Fibroblast of lung (primary cell): ENCODE data around the gene GSC2. TPM values are rescaled to one million over a fixed set of nuclear protein-coding genes. Genes with fewer than 3 reads are reported as not detected.

ENCODE experiments used
- DNase-seq, 2 donors: peaks; one replicate each; pipeline versions ENCODE4 v3.0.0 to v3.0.0-alpha.2; 2010; ENCODE audit warnings: low read depth in 2 of 2
- H2AFZ ChIP-seq: 2 replicates; pipeline ENCODE4 v1.5.1; 2012; ENCODE audit warnings: low read length, control low read depth, inconsistent platforms
- H3K27ac ChIP-seq: 2 replicates; pipeline ENCODE4 v1.5.1; 2011; ENCODE audit warnings: low read length, control low read depth; ENCODE audit not compliant: insufficient read depth
- H3K27me3 ChIP-seq: 2 replicates; pipeline ENCODE4 v1.5.1; 2011; ENCODE audit warnings: mild to moderate bottlenecking, low read length; ENCODE audit not compliant: control insufficient read depth, insufficient read depth
- H3K36me3 ChIP-seq: 2 replicates; pipeline ENCODE4 v1.5.1; 2011; ENCODE audit warnings: low read length; ENCODE audit not compliant: control insufficient read depth, insufficient read depth
- H3K4me1 ChIP-seq: 2 replicates; pipeline ENCODE4 v1.5.1; 2011; ENCODE audit warnings: low read length; ENCODE audit not compliant: control insufficient read depth, insufficient read depth; ENCODE audit errors: extremely low read depth
- H3K4me2 ChIP-seq: 2 replicates; pipeline ENCODE4 v1.5.1; 2011; ENCODE audit warnings: low read length, control low read depth; ENCODE audit not compliant: insufficient read depth; ENCODE audit errors: extremely low read depth
- H3K4me3 ChIP-seq, 4 experiments: fragments of 200-600 bp in 1 of 4; sonication (generic) in 1 of 4; replicated peaks in 1 of 4; 2 replicates each; pipeline ENCODE4 v1.5.1; 2011 to 2016; ENCODE audit warnings: low read length in 4 of 4, low read depth in 3 of 4, mild to moderate bottlenecking in 3 of 4, control low read depth in 2 of 4, inconsistent platforms in 1 of 4, mixed read lengths in 1 of 4; ENCODE audit not compliant: insufficient read depth in 1 of 4; ENCODE audit errors: control extremely low read depth in 1 of 4
- H3K79me2 ChIP-seq: 2 replicates; pipeline ENCODE4 v1.5.1; 2012; ENCODE audit warnings: mild to moderate bottlenecking, low read length, inconsistent platforms; ENCODE audit not compliant: control insufficient read depth, insufficient read depth
- H3K9ac ChIP-seq: 2 replicates; pipeline ENCODE4 v1.5.1; 2011; ENCODE audit warnings: mild to moderate bottlenecking, low read length, control low read depth; ENCODE audit not compliant: insufficient read depth
- H3K9me3 ChIP-seq: 2 replicates; pipeline ENCODE4 v1.5.1; 2012; ENCODE audit warnings: low read depth, low read length; ENCODE audit not compliant: control insufficient read depth, insufficient read depth
- H4K20me1 ChIP-seq: 2 replicates; pipeline ENCODE4 v1.5.1; 2011; ENCODE audit warnings: low read length; ENCODE audit not compliant: control insufficient read depth, insufficient read depth; ENCODE audit errors: extremely low read depth
- EZH2 ChIP-seq: IDR thresholded peaks from 2 replicates; pipeline ENCODE4 v1.5.1; 2012; ENCODE audit warnings: low read length, control low read depth, mild to moderate bottlenecking; ENCODE audit errors: missing control alignments
- polyA plus RNA-seq, 2 donors: library from polyadenylated mRNA; depleted of rRNA in 1 of 2; stranded (reverse) in 1 of 2; unstranded in 1 of 2; fragments of >200 nt; gene quantifications; 2 replicates each; pipeline ENCODE4 v1.2.1, GENCODE V29; 2011 to 2012; ENCODE audit warnings: missing spikeins in 1 of 2
- total RNA-seq: library from RNA; depleted of rRNA; stranded (reverse); fragments of >200 nt; gene quantifications from 2 replicates; pipeline ENCODE4 v1.2.1, GENCODE V29; 2014
- TF ChIP-seq, protein P1 (sequence below), 2 donors: IDR thresholded peaks in 1 of 2; conservative IDR thresholded peaks in 1 of 2; 1 replicate in 1 of 2; 2 replicates in 1 of 2; pipeline ENCODE4 v1.5.1; 2011 to 2012; ENCODE audit warnings: low read length in 2 of 2, control low read depth in 1 of 2, inconsistent platforms in 1 of 2, low read depth in 1 of 2, mild to moderate bottlenecking in 1 of 2

Gene GSC2
- total and polyA plus RNA-seq, 2 donors (not counting 1 experiment from before 2014, with no cell fraction given): not detected

DNA sequence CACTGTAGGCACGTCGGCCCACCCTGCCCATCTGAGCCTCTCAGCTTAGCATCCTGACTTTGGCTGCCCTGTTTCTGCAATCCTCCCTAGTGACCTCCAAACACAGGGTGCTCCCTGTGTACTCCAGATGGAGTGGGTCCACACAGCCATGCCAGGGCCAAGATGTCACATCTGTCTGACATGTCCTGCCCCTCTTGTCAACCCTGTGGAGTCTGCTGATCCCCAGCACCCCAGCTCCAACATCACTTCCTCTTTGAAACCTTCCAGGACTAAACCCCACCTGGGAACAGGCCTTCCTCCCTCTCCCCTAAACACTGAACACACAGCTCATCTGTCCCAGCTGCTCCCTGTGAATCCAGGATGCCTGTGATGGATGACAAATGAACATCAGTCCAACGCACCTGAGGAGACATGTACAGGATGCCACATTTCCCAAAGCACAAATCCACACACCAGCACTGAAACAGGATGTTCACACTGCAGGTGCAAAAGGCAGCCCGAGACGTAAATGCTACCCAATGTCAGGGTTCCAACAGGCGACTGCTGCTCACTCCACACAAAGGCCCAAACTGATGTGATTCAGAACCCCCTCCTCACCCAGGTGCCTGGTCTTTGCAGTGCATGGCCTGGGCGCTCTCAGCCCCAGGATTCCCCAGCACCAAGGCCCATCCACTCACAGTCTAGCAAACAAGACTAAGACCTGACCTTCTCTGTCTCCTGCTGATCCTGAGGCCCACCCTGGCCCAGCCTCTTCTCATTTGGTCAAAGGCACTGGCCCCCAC lies 21.0 kb downstream of the GSC2 start:
- Histone ChIP-seq H3K36me3 (peaks cover 5% of the 10 kb centered on the region), H4K20me1 (no peaks in the 10 kb centered on the region), H3K79me2 (no peaks in the 10 kb centered on the region), H3K4me3 (no peak overlapping the region), H3K4me1 (no peaks in the 10 kb centered on the region), H3K27ac (no peak overlapping the region), H3K27me3 (no peaks in the 10 kb centered on the region), H3K4me2 (no peak overlapping the region), H2AFZ (no peak overlapping the region), H3K9ac (no peak overlapping the region), H3K9me3 (no peaks in the 10 kb centered on the region)
- no peak for TF ChIP-seq EZH2
- TF ChIP-seq, protein P1, sequence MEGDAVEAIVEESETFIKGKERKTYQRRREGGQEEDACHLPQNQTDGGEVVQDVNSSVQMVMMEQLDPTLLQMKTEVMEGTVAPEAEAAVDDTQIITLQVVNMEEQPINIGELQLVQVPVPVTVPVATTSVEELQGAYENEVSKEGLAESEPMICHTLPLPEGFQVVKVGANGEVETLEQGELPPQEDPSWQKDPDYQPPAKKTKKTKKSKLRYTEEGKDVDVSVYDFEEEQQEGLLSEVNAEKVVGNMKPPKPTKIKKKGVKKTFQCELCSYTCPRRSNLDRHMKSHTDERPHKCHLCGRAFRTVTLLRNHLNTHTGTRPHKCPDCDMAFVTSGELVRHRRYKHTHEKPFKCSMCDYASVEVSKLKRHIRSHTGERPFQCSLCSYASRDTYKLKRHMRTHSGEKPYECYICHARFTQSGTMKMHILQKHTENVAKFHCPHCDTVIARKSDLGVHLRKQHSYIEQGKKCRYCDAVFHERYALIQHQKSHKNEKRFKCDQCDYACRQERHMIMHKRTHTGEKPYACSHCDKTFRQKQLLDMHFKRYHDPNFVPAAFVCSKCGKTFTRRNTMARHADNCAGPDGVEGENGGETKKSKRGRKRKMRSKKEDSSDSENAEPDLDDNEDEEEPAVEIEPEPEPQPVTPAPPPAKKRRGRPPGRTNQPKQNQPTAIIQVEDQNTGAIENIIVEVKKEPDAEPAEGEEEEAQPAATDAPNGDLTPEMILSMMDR (conservative IDR thresholded peaks at IDR 0.05 in 1 of 2, IDR thresholded peaks at IDR 0.05 in 1 of 2; ENCODE audit: low read depth in 1 of 2, low read length in 2 of 2): no peak
- DNase-seq: no peak

DNA sequence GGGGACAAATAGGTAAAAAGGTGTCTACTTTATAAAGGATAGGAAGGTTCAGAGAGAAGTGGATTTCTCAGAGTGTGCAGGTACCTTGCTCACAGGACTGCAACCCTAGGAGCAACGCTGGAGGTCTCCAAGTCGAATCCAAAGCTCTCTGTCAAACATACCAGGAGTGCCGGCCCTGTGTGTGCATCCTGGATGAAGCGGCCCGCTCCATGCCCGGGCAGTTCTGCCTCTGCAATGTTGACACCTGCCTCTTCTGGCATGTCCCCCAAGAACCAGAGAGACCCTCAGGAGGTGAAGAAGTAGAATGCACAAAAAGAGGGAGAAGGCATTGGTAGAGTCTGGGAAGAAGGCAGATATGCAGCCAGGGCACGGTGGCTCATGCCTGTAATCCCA lies 22.1 kb downstream of the GSC2 start:
- H3K4me2 ChIP-seq: no peak overlapping the region
- H3K27me3 ChIP-seq: no peaks in the 10 kb centered on the region
- H3K36me3 ChIP-seq: no peaks in the 10 kb centered on the region
- no peaks in the 10 kb centered on the region for H3K4me1 ChIP-seq
- no peaks in the 10 kb centered on the region for H3K79me2 ChIP-seq
- H3K4me3 ChIP-seq: no peak overlapping the region
- no peaks in the 10 kb centered on the region for H4K20me1 ChIP-seq
- no peak for DNase-seq
- no peak overlapping the region for H2AFZ ChIP-seq
- no peaks in the 10 kb centered on the region for H3K9me3 ChIP-seq
- no peak overlapping the region for H3K27ac ChIP-seq
- no peak for TF ChIP-seq EZH2
- TF ChIP-seq, protein P1 (conservative IDR thresholded peaks at IDR 0.05 in 1 of 2, IDR thresholded peaks at IDR 0.05 in 1 of 2; ENCODE audit: low read depth in 1 of 2, low read length in 2 of 2): no peak
- no peak overlapping the region for H3K9ac ChIP-seq

DNA sequence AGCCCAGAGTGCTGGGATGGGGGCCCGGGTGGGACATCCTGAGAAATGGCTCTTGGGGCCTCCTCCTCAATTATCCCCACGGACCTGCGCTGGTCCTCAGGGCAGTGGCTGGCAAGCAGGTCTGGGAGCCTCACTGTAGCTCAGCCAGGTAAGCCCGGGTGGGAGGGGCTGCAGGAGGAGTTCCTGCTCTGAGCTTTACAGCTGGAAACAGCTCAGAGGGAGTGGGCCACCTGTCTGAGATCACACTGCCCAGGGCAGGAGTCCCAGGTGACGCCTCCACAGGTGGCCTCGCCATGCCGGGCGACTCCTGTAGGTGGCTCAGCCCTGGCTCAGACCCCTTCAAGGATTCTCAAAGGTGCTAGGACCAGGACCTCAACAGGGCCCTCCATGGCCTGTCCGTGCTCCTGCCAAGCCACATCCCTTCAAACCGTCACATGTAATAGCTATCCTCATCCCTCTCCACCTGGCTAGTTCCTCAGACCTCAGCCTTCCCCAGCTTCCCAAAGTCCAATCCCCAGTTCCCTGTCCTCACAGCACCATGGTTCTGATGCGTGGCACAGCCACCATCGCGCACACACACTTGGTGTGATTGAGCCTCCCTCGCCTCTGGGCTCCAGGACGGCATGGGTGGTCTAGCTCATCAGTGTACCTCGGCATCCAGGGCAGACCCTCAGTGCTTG lies 22.6 kb downstream of the GSC2 start:
- Histone ChIP-seq H3K36me3 (no peaks in the 10 kb centered on the region), H3K9ac (no peak overlapping the region), H3K4me2 (no peak overlapping the region), H3K27ac (no peak overlapping the region), H3K4me1 (no peaks in the 10 kb centered on the region), H3K9me3 (no peaks in the 10 kb centered on the region), H3K79me2 (no peaks in the 10 kb centered on the region), H2AFZ (no peak overlapping the region), H3K27me3 (no peaks in the 10 kb centered on the region), H4K20me1 (no peaks in the 10 kb centered on the region), H3K4me3 (no peak overlapping the region)
- TF ChIP-seq EZH2: no peak
- no peak for DNase-seq
